SK-N-SH treated with all-trans-retinoic acid at 6 μM for 48 hours (cell line): ENCODE results near the gene ZNF107.

Source experiments
- ARNTL ChIP-seq: fragments of 450-650 bp; formaldehyde crosslinking; IDR thresholded peaks from 2 replicates; pipeline ENCODE4 v1.5.0; 2020; ENCODE audit warnings: low read depth, mild to moderate bottlenecking, moderate library complexity, borderline replicate concordance
- CSDC2 ChIP-seq: fragments of 250-450 bp; sonication (Bioruptor Pico); IDR thresholded peaks from 2 replicates; pipeline ENCODE4 v1.5.0; 2020; ENCODE audit warnings: mild to moderate bottlenecking, moderate library complexity
- ESRRG ChIP-seq: fragments of 250-450 bp; sonication (Bioruptor Pico); IDR thresholded peaks from 2 replicates; pipeline ENCODE4 v1.6.1; 2021; ENCODE audit warnings: mild to moderate bottlenecking
- ISL1 ChIP-seq: fragments of 250-450 bp; sonication (Bioruptor Pico); IDR thresholded peaks from 2 replicates; pipeline ENCODE4 v2.1.2; 2022; ENCODE audit warnings: mild to moderate bottlenecking, moderate library complexity
- PATZ1 ChIP-seq: fragments of 250-450 bp; sonication (Bioruptor Pico); IDR thresholded peaks from 2 replicates; pipeline ENCODE4 v1.8.0; 2020; ENCODE audit warnings: mild to moderate bottlenecking, moderate library complexity, borderline replicate concordance
- PPARA ChIP-seq: fragments of 250-450 bp; sonication (Bioruptor Pico); IDR thresholded peaks from 2 replicates; pipeline ENCODE4 v1.5.0; 2020; ENCODE audit warnings: mild to moderate bottlenecking, borderline replicate concordance
- RARB ChIP-seq: fragments of 250-450 bp; sonication (Bioruptor Pico); IDR thresholded peaks from 2 replicates; pipeline ENCODE4 v1.8.0; 2021; ENCODE audit warnings: mild to moderate bottlenecking, moderate library complexity
- SNAI2 ChIP-seq: fragments of 250-450 bp; sonication (Bioruptor Pico); IDR thresholded peaks from 2 replicates; pipeline ENCODE4 v1.5.0; 2020; ENCODE audit warnings: mild to moderate bottlenecking, moderate library complexity
- TOX ChIP-seq: fragments of 250-450 bp; sonication (Bioruptor Pico); IDR thresholded peaks from 2 replicates; pipeline ENCODE4 v1.8.0; 2021; ENCODE audit warnings: mild to moderate bottlenecking, moderate library complexity, borderline replicate concordance
- ZC3H10 ChIP-seq: fragments of 250-450 bp; sonication (Bioruptor Pico); IDR thresholded peaks from 2 replicates; pipeline ENCODE4 v1.5.1; 2021; ENCODE audit warnings: mild to moderate bottlenecking, moderate library complexity
- ZFP30 ChIP-seq: fragments of 450-650 bp; formaldehyde crosslinking; IDR thresholded peaks from 2 replicates; pipeline ENCODE4 v1.5.0; 2022; ENCODE audit warnings: mild to moderate bottlenecking, moderate library complexity
- ZNF70 ChIP-seq: fragments of 450-650 bp; formaldehyde crosslinking; IDR thresholded peaks from 2 replicates; pipeline ENCODE4 v1.5.0; 2020; ENCODE audit warnings: mild to moderate bottlenecking, moderate library complexity
- ZNF8 ChIP-seq: fragments of 450-650 bp; formaldehyde crosslinking; IDR thresholded peaks from 2 replicates; pipeline ENCODE4 v1.5.0; 2020; ENCODE audit warnings: mild to moderate bottlenecking, moderate library complexity
- TF ChIP-seq, protein P1 (sequence below): fragments of 250-450 bp; sonication (Bioruptor Pico); IDR thresholded peaks from 2 replicates; pipeline ENCODE4 v1.5.0; 2020; ENCODE audit warnings: mild to moderate bottlenecking, moderate library complexity

DNA sequence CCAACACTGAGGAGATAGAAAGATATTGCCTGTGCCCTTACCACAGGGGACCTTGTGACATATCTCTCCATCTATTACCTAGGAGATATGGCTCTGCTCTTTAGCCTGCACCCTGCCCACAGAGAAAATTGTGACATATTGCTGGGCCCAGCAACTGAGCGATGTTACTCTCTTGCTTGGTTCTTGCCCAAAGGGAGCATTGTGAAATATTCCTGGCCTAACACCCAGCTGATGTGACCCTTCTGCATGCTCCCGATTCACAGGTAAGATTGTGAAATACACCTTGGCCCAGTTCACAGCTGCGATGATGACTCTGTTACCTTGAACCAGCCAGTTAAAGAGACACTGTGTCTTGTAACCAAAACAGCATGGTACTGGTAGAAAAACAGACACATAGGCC, 37.2 kb upstream of the ZNF107 start:
- no peak for TF ChIP-seq ISL1 (CRISPR knock-in tag)
- no peak for TF ChIP-seq PATZ1 (CRISPR knock-in tag)
- no peak for TF ChIP-seq ZNF70
- no peak for TF ChIP-seq SNAI2
- TF ChIP-seq CSDC2 (CRISPR knock-in tag) = no peak
- no peak for TF ChIP-seq ZC3H10
- no peak for TF ChIP-seq ESRRG (CRISPR knock-in tag)
- TF ChIP-seq, protein P1, sequence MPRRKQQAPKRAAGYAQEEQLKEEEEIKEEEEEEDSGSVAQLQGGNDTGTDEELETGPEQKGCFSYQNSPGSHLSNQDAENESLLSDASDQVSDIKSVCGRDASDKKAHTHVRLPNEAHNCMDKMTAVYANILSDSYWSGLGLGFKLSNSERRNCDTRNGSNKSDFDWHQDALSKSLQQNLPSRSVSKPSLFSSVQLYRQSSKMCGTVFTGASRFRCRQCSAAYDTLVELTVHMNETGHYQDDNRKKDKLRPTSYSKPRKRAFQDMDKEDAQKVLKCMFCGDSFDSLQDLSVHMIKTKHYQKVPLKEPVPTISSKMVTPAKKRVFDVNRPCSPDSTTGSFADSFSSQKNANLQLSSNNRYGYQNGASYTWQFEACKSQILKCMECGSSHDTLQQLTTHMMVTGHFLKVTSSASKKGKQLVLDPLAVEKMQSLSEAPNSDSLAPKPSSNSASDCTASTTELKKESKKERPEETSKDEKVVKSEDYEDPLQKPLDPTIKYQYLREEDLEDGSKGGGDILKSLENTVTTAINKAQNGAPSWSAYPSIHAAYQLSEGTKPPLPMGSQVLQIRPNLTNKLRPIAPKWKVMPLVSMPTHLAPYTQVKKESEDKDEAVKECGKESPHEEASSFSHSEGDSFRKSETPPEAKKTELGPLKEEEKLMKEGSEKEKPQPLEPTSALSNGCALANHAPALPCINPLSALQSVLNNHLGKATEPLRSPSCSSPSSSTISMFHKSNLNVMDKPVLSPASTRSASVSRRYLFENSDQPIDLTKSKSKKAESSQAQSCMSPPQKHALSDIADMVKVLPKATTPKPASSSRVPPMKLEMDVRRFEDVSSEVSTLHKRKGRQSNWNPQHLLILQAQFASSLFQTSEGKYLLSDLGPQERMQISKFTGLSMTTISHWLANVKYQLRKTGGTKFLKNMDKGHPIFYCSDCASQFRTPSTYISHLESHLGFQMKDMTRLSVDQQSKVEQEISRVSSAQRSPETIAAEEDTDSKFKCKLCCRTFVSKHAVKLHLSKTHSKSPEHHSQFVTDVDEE = no peak
- no peak for TF ChIP-seq PPARA (CRISPR knock-in tag)
- TF ChIP-seq ARNTL (CRISPR knock-in tag) = no peak
- TF ChIP-seq ZFP30 (CRISPR knock-in tag) = no peak
- TF ChIP-seq ZNF8 (CRISPR knock-in tag) = no peak
- no peak for TF ChIP-seq RARB (CRISPR knock-in tag)
- TF ChIP-seq TOX (CRISPR knock-in tag) = no peak
